K562 treated with DMSO at 1 percent for 24 hours (cell line): ENCODE results near the gene ARMC12. TPM values are rescaled to one million over a fixed set of nuclear protein-coding genes. Genes with fewer than 3 reads are reported as not detected.

ENCODE experiments used
- total RNA-seq: library from RNA; unstranded; fragments of 300-600 nt; gene quantifications from 2 replicates; pipeline ENCODE4 v1.2.3, GENCODE V29; 2022; ENCODE audit warnings: low read depth; ENCODE audit not compliant: insufficient read depth

Gene ARMC12
- 0.36 and 0.59 TPM in 2 replicates for total RNA-seq

GRCh38 chr6:35736982-35737412 lies at the start of gene ARMC12:
ARMC12 (plus strand) TSS chr6:35737032; CDS start chr6:35737109, 77 bp downstream.

GRCh38 chr6:35688605-35689322 lies 48.1 kb upstream of the ARMC12 start, which contains the start of gene FKBP5:
FKBP5 (minus strand) TSS chr6:35688915; CDS start chr6:35642824, 46,091 bp downstream.

GRCh38 chr6:35776364-35777215 lies 39.8 kb downstream of the ARMC12 start, which contains the start of gene CLPSL2:
CLPSL2 (plus strand) TSS chr6:35776598; CDS start chr6:35776619, 21 bp downstream.

GRCh38 chr6:35780719-35781118 lies 43.9 kb downstream of the ARMC12 start, which contains the start of gene CLPSL1:
CLPSL1 (plus strand) TSS chr6:35781019; CDS start chr6:35781111, 92 bp downstream.

Other genes starting within 250 kb of the ARMC12 start
- 12.7 and 14.0 TPM in 2 replicates for gene TEAD3, start 240.0 kb upstream of the ARMC12 start, total RNA-seq
- not detected in 2 replicates for gene TULP1, start 224.1 kb upstream of the ARMC12 start, total RNA-seq
- gene FKBP5, start 48.1 kb upstream of the ARMC12 start, total RNA-seq, result 31.2 and 37.0 TPM in 2 replicates
- gene CLPSL2, start 39.6 kb downstream of the ARMC12 start, total RNA-seq, result not detected in 2 replicates
- not detected in 2 replicates for gene CLPSL1, start 44.0 kb downstream of the ARMC12 start, total RNA-seq
- gene CLPS, start 60.3 kb downstream of the ARMC12 start, total RNA-seq, result not detected in 2 replicates
- not detected in 2 replicates for gene LHFPL5, start 68.3 kb downstream of the ARMC12 start, total RNA-seq
- 29.7 and 40.1 TPM in 2 replicates for gene SRPK1, start 184.1 kb downstream of the ARMC12 start, total RNA-seq